HepG2 (cell line): ENCODE measurements around the gene NSMCE3. TPM values are rescaled to one million over a fixed set of nuclear protein-coding genes. Genes with fewer than 3 reads are reported as not detected.

Experiments
- ATAC-seq: fragments of 200-7000 bp; cut with Tn5 transposase; 3 replicates; pipeline ENCODE4 v1.9.1; 2020; ENCODE audit warnings: mild to moderate bottlenecking, moderate library complexity
- BruUV-seq: library from RNA; stranded (reverse); fragments of 400-500 nt; replicated peaks from 2 replicates; lab custom pipeline; 2021; lab: Mats Ljungman, UMichigan
- CTCF ChIA-PET: fragments of 300-600 bp; formaldehyde crosslinking; extraction: SDS; loops from one replicate; lab custom pipeline; 2021; ENCODE audit warnings: low total read pairs, inconsistent platforms, low intra/inter-chr PET ratio; lab: Yijun Ruan, JAX
- POLR2A ChIA-PET: fragments of 350-600 bp; sonication (Branson Sonifier 250); formaldehyde crosslinking; loops from one replicate; lab custom pipeline; 2020; ENCODE audit warnings: antibody characterized with exemption, inconsistent platforms; lab: Yijun Ruan, JAX
- DNase-seq: peaks from one replicate; pipeline ENCODE4 v3.0.0-alpha.2; 2015; ENCODE audit warnings: low spot score
- FAIRE-seq: peaks from 3 replicates; lab custom pipeline; 2011; peaks lifted over from hg19 to GRCh38; lab: Jason Lieb, UNC
- H2AFZ ChIP-seq: one replicate; pipeline ENCODE4 v1.6.1; 2011; ENCODE audit warnings: low read length, inconsistent platforms
- H3K27ac ChIP-seq: fragments of 300-600 bp; 3 replicates; pipeline ENCODE4 v1.8.0; 2011; ENCODE audit warnings: mixed run types, mild to moderate bottlenecking, mixed read lengths, low read length, inconsistent platforms; ENCODE audit not compliant: insufficient read depth; ENCODE audit errors: extremely low read length
- H3K27me3 ChIP-seq, 2 experiments: fragments of 200-600 bp in 1 of 2; 2 replicates in 1 of 2; 3 replicates in 1 of 2; pipeline versions ENCODE4 v1.6.0 to v1.8.0; 2011; ENCODE audit warnings: low read length in 2 of 2, mild to moderate bottlenecking in 2 of 2, moderate library complexity in 2 of 2, inconsistent platforms in 1 of 2; ENCODE audit not compliant: insufficient read depth in 2 of 2, control insufficient read depth in 1 of 2
- H3K36me3 ChIP-seq, 2 experiments: fragments of 200-600 bp in 1 of 2; replicated peaks in 1 of 2; 2 replicates in 1 of 2; 3 replicates in 1 of 2; pipeline versions ENCODE4 v1.5.1 to v1.8.0; 2011; ENCODE audit warnings: low read length in 2 of 2, inconsistent platforms in 1 of 2; ENCODE audit not compliant: insufficient read depth in 2 of 2, control insufficient read depth in 1 of 2
- H3K4me1 ChIP-seq: 2 replicates; pipeline ENCODE4 v1.5.1; 2012; ENCODE audit warnings: low read length, inconsistent platforms; ENCODE audit not compliant: insufficient read depth
- H3K4me2 ChIP-seq: 2 replicates; pipeline ENCODE4 v1.6.0; 2011; ENCODE audit warnings: low read depth, low read length, inconsistent platforms
- H3K4me3 ChIP-seq, 3 experiments: fragments of 200-600 bp in 1 of 3; sonication (generic), shearing (Covaris generic) in 1 of 3; replicated peaks in 1 of 3; 2 replicates each; pipeline ENCODE4 v1.5.1; 2011 to 2016; ENCODE audit warnings: low read length in 3 of 3, inconsistent platforms in 2 of 3, low read depth in 2 of 3, mild to moderate bottlenecking in 2 of 3, control low read depth in 1 of 3, mixed read lengths in 1 of 3; ENCODE audit not compliant: insufficient read depth in 1 of 3
- H3K79me2 ChIP-seq: one replicate; pipeline ENCODE4 v1.6.1; 2011; ENCODE audit warnings: low read length, inconsistent platforms; ENCODE audit not compliant: insufficient read depth
- H3K9ac ChIP-seq: 2 replicates; pipeline ENCODE4 v1.6.0; 2011; ENCODE audit warnings: mild to moderate bottlenecking, low read depth, low read length, inconsistent platforms; ENCODE audit not compliant: insufficient read depth
- H3K9me3 ChIP-seq: 2 replicates; pipeline ENCODE4 v1.5.1; 2012; ENCODE audit warnings: mild to moderate bottlenecking, low read length
- H4K20me1 ChIP-seq: 2 replicates; pipeline ENCODE4 v1.6.0; 2011; ENCODE audit warnings: inconsistent platforms, mild to moderate bottlenecking, low read length, moderate library complexity; ENCODE audit not compliant: insufficient read depth
- ELF1 ChIP-seq: sonication (generic); formaldehyde crosslinking; IDR thresholded peaks from 2 replicates; pipeline ENCODE4 v1.4.0; 2020; ENCODE audit warnings: missing genetic modification reagents
- NR1H2 ChIP-seq: sonication (generic); formaldehyde crosslinking; IDR thresholded peaks from 2 replicates; pipeline ENCODE4 v1.8.1; 2022; ENCODE audit warnings: low read depth, missing genetic modification reagents, borderline replicate concordance
- ZKSCAN8 ChIP-seq: IDR thresholded peaks from 2 replicates; pipeline ENCODE4 v1.6.1; 2016; ENCODE audit warnings: borderline replicate concordance, missing genetic modification reagents, missing compliant biosample characterization
- ZMAT3 ChIP-seq: sonication (generic); formaldehyde crosslinking; conservative IDR thresholded peaks from 2 replicates; pipeline ENCODE4 v1.7.0; 2021; ENCODE audit warnings: missing genetic modification reagents
- ZNF276 ChIP-seq: sonication (generic); formaldehyde crosslinking; IDR thresholded peaks from 2 replicates; pipeline ENCODE4 v1.4.0; 2020; ENCODE audit warnings: mild to moderate bottlenecking, low read depth, missing genetic modification reagents
- ZNF280B ChIP-seq: sonication (generic); formaldehyde crosslinking; IDR thresholded peaks from 2 replicates; pipeline ENCODE4 v1.5.0; 2020; ENCODE audit warnings: missing genetic modification reagents, mild to moderate bottlenecking, borderline replicate concordance
- ZNF510 ChIP-seq: sonication (generic); formaldehyde crosslinking; IDR thresholded peaks from 2 replicates; pipeline ENCODE4 v1.4.0; 2020; ENCODE audit warnings: low read depth, mild to moderate bottlenecking, missing genetic modification reagents
- ZNF674 ChIP-seq: sonication (generic); formaldehyde crosslinking; IDR thresholded peaks from 2 replicates; pipeline ENCODE4 v1.5.0; 2020; ENCODE audit warnings: low read depth, mild to moderate bottlenecking, missing genetic modification reagents
- WGBS: methylation state at CpG from one replicate; pipeline ENCODE4 v1.1.6; 2017; ENCODE audit warnings: low lambda C conversion rate; 5-methylcytosine and 5-hydroxymethylcytosine counted together
- in situ Hi-C: cut with HindIII; loops from 2 replicates; pipeline ENCODE4 v1.10.0; 2017; ENCODE audit warnings: low pct_unique_long_range_greater_than_20kb; ENCODE audit not compliant: extremely low pct_ligation_motif_present
- intact Hi-C: fragments of 100-400 bp; cut with micrococcal nuclease; formaldehyde crosslinking; loops from one replicate; pipeline ENCODE4 v1.10.0; 2022; ENCODE audit not compliant: unreplicated experiment
- polyA plus RNA-seq, 8 experiments: library from polyadenylated mRNA; depleted of rRNA in 3 of 8; stranded (reverse) in 7 of 8; unstranded in 1 of 8; fragments of >200 nt; fragmentation: Illumina TruSeq in 4 of 8; extraction: Trizol in 4 of 8; gene quantifications; 2 replicates each; pipeline versions ENCODE4 v1.2.1 to v1.2.3, GENCODE V29; 2011 to 2016; ENCODE audit warnings: low read depth in 4 of 8, missing spikeins in 1 of 8, mixed read lengths in 1 of 8; ENCODE audit not compliant: insufficient read depth in 1 of 8
- total RNA-seq, 5 experiments: library from RNA; depleted of rRNA; stranded (reverse); fragments of >200 nt; fragmentation: Illumina TruSeq; extraction: Trizol; gene quantifications; 2 replicates each; pipeline ENCODE4 v1.2.3, GENCODE V29; 2016; ENCODE audit warnings: low read depth in 1 of 5
- TF ChIP-seq, protein P1 (sequence below): sonication (generic); formaldehyde crosslinking; IDR thresholded peaks from 2 replicates; pipeline ENCODE4 v1.8.1; 2023; ENCODE audit warnings: mild to moderate bottlenecking, missing genetic modification reagents

Gene NSMCE3
- total and polyA plus RNA-seq, 2 of the 13 experiments (the other 11 are each of a cell fraction or from before 2014, with no cell fraction given), result 3.0 to 3.7 TPM

DNA sequence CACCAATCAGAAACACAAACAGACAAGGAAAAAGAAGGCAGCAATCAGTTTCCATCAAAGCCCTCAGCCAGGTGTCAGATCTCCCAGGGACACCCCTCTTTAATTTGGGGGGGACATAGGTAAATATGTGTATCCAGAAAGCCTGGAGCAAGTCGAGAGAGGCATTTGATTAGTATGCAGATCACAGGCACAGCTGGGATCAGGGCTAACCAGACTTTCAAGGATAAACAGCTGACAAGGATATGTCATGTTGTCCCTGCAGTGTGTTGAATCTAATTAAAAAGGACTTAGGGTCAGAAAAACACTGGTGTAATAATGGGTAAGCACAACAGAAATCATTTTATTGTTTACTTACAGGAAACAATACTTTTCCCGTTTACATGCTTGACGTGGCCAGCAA, 30.2 kb downstream of the NSMCE3 start:
- DNase-seq, result no peak
- H3K79me2 ChIP-seq, result no peaks in the 10 kb centered on the region
- intact Hi-C loops, result no loop called here
- ChIA-PET CTCF (no interaction called here), POLR2A (no interaction called here)
- no peak for FAIRE-seq
- no peaks in the 10 kb centered on the region for H3K9me3 ChIP-seq
- no peaks in the 10 kb centered on the region for H4K20me1 ChIP-seq
- peaks cover 0 to 2% of the 10 kb centered on the region in 2 experiments; a peak in 1 of 5 replicates for H3K27me3 ChIP-seq
- BruUV-seq, result no TSS peak
- in situ Hi-C loops, result no loop called here
- H3K4me1 ChIP-seq, result no peaks in the 10 kb centered on the region
- ATAC-seq, result no peak
- 8% methylated on average over 3 of the region's 3 CpGs for WGBS
- no peak overlapping the region for H3K27ac ChIP-seq
- no peak overlapping the region for H3K4me3 ChIP-seq
- H3K4me2 ChIP-seq, result no peak overlapping the region
- TF ChIP-seq ZNF510 (CRISPR knock-in tag) (no peak), ZNF674 (CRISPR knock-in tag) (no peak), ZNF280B (no peak), ZMAT3 (CRISPR knock-in tag) (no peak), ZKSCAN8 (CRISPR knock-in tag) (no peak), ELF1 (CRISPR knock-in tag) (no peak), ZNF276 (CRISPR knock-in tag) (no peak), NR1H2 (no peak)
- TF ChIP-seq, protein P1, sequence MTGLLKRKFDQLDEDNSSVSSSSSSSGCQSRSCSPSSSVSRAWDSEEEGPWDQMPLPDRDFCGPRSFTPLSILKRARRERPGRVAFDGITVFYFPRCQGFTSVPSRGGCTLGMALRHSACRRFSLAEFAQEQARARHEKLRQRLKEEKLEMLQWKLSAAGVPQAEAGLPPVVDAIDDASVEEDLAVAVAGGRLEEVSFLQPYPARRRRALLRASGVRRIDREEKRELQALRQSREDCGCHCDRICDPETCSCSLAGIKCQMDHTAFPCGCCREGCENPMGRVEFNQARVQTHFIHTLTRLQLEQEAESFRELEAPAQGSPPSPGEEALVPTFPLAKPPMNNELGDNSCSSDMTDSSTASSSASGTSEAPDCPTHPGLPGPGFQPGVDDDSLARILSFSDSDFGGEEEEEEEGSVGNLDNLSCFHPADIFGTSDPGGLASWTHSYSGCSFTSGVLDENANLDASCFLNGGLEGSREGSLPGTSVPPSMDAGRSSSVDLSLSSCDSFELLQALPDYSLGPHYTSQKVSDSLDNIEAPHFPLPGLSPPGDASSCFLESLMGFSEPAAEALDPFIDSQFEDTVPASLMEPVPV, result no peak
- no peak overlapping the region for H3K9ac ChIP-seq
- no peaks in the 10 kb centered on the region for H3K36me3 ChIP-seq
- H2AFZ ChIP-seq, result no peak overlapping the region
